ENCODE measurements around the gene KSR2.

The KSR2 gene

GRCh38 chr12:117540011-117540410 is 428.8 kb downstream of the KSR2 start:
- Mint-ChIP-seq H3K4me1 (no peaks in the 10 kb centered on the region), H3K27me3 (no peaks in the 10 kb centered on the region), H3K36me3 (ENCODE audit: low read depth) (no peaks in the 10 kb centered on the region), H3K4me3 (no peak overlapping the region), H3K9me3 (peaks cover 3% of the 10 kb centered on the region), H3K27ac (no peak overlapping the region)
- no peak for ATAC-seq
- no peak for DNase-seq

GRCh38 chr12:117538926-117539325 is 429.9 kb downstream of the KSR2 start:
- ATAC-seq, result no peak
- Mint-ChIP-seq H3K4me1 (no peaks in the 10 kb centered on the region), H3K27ac (no peak overlapping the region), H3K9me3 (peaks cover 3% of the 10 kb centered on the region), H3K27me3 (no peaks in the 10 kb centered on the region), H3K4me3 (no peak overlapping the region), H3K36me3 (ENCODE audit: low read depth) (no peaks in the 10 kb centered on the region)
- DNase-seq, result no peak

- no peaks in the 10 kb centered on the region for H3K27me3 Mint-ChIP-seq
Observed at GRCh38 chr12:117538032-117538690, 430.6 kb downstream of the KSR2 start.

GRCh38 chr12:117533687-117534086 is 435.1 kb downstream of the KSR2 start:
- H3K9me3 Mint-ChIP-seq, result no peaks in the 10 kb centered on the region
- no peak overlapping the region for H3K4me3 Mint-ChIP-seq
- H3K36me3 Mint-ChIP-seq (ENCODE audit: low read depth), result no peaks in the 10 kb centered on the region
- peaks cover 2% of the 10 kb centered on the region for H3K27me3 Mint-ChIP-seq
- no peaks in the 10 kb centered on the region for H3K4me1 Mint-ChIP-seq
- no peak overlapping the region for H3K27ac Mint-ChIP-seq
- DNase-seq, result no peak
- ATAC-seq, result no peak

More at GRCh38 chr12:117538032-117538690, 430.6 kb downstream of the KSR2 start:
- Mint-ChIP-seq H3K36me3 (ENCODE audit: low read depth) (no peaks in the 10 kb centered on the region), H3K4me1 (no peaks in the 10 kb centered on the region), H3K4me3 (no peak overlapping the region), H3K27ac (no peak overlapping the region), H3K9me3 (peaks cover 3% of the 10 kb centered on the region)
- ATAC-seq (no peak), DNase-seq (no peak)

GRCh38 chr12:117530796-117531195 is 438.0 kb downstream of the KSR2 start:
- H3K27me3 Mint-ChIP-seq, result peaks cover 2% of the 10 kb centered on the region
- H3K4me1 Mint-ChIP-seq, result no peaks in the 10 kb centered on the region
- H3K9me3 Mint-ChIP-seq, result no peaks in the 10 kb centered on the region
- DNase-seq, result no peak
- no peaks in the 10 kb centered on the region for H3K36me3 Mint-ChIP-seq (ENCODE audit: low read depth)
- H3K27ac Mint-ChIP-seq, result no peak overlapping the region
- no peak for ATAC-seq
- H3K4me3 Mint-ChIP-seq, result no peak overlapping the region

- peaks cover 2% of the 10 kb centered on the region for H3K27me3 Mint-ChIP-seq
- no peak for ATAC-seq
- no peak overlapping the region for H3K4me3 Mint-ChIP-seq
- no peaks in the 10 kb centered on the region for H3K36me3 Mint-ChIP-seq (ENCODE audit: low read depth)
- H3K4me1 Mint-ChIP-seq, result no peaks in the 10 kb centered on the region
- H3K9me3 Mint-ChIP-seq, result no peaks in the 10 kb centered on the region
- no peak overlapping the region for H3K27ac Mint-ChIP-seq
- DNase-seq, result no peak
Observed at GRCh38 chr12:117528538-117528937, 440.3 kb downstream of the KSR2 start.

GRCh38 chr12:117527479-117527855 is 441.3 kb downstream of the KSR2 start:
- no peaks in the 10 kb centered on the region for H3K4me1 Mint-ChIP-seq

GRCh38 chr12:117526757-117527478 is 441.9 kb downstream of the KSR2 start:
- H3K4me3 Mint-ChIP-seq, result no peak overlapping the region
- ATAC-seq (no peak), DNase-seq (no peak)
- H3K27me3 Mint-ChIP-seq, result peaks cover 2% of the 10 kb centered on the region
- H3K27ac Mint-ChIP-seq, result no peak overlapping the region
- H3K9me3 Mint-ChIP-seq, result no peaks in the 10 kb centered on the region
- H3K36me3 Mint-ChIP-seq (ENCODE audit: low read depth), result no peaks in the 10 kb centered on the region
- no peaks in the 10 kb centered on the region for H3K4me1 Mint-ChIP-seq

More at GRCh38 chr12:117527479-117527855, 441.3 kb downstream of the KSR2 start:
- H3K36me3 Mint-ChIP-seq (ENCODE audit: low read depth), result no peaks in the 10 kb centered on the region
- H3K27ac Mint-ChIP-seq, result no peak overlapping the region
- ATAC-seq, result no peak
- peaks cover 2% of the 10 kb centered on the region for H3K27me3 Mint-ChIP-seq
- DNase-seq, result no peak
- no peaks in the 10 kb centered on the region for H3K9me3 Mint-ChIP-seq
- no peak overlapping the region for H3K4me3 Mint-ChIP-seq

GRCh38 chr12:117525766-117526165 is 443.0 kb downstream of the KSR2 start:
- no peaks in the 10 kb centered on the region for H3K27me3 Mint-ChIP-seq
- ATAC-seq (no peak), DNase-seq (no peak)
- no peaks in the 10 kb centered on the region for H3K9me3 Mint-ChIP-seq
- H3K36me3 Mint-ChIP-seq (ENCODE audit: low read depth), result no peaks in the 10 kb centered on the region
- H3K27ac Mint-ChIP-seq, result no peak overlapping the region
- H3K4me3 Mint-ChIP-seq, result no peak overlapping the region
- no peaks in the 10 kb centered on the region for H3K4me1 Mint-ChIP-seq

- no peaks in the 10 kb centered on the region for H3K36me3 Mint-ChIP-seq (ENCODE audit: low read depth)
- ATAC-seq (no peak), DNase-seq (no peak)
- H3K4me1 Mint-ChIP-seq, result no peaks in the 10 kb centered on the region
- H3K9me3 Mint-ChIP-seq, result no peaks in the 10 kb centered on the region
- H3K27me3 Mint-ChIP-seq, result no peaks in the 10 kb centered on the region
- H3K4me3 Mint-ChIP-seq, result no peak overlapping the region
- no peak overlapping the region for H3K27ac Mint-ChIP-seq
Observed at GRCh38 chr12:117524806-117525205, 444.0 kb downstream of the KSR2 start.

GRCh38 chr12:117523971-117524370 is 444.8 kb downstream of the KSR2 start:
- H3K27me3 Mint-ChIP-seq, result no peaks in the 10 kb centered on the region
- DNase-seq (no peak), ATAC-seq (no peak)
- no peaks in the 10 kb centered on the region for H3K9me3 Mint-ChIP-seq
- H3K36me3 Mint-ChIP-seq (ENCODE audit: low read depth), result no peaks in the 10 kb centered on the region
- H3K4me1 Mint-ChIP-seq, result no peaks in the 10 kb centered on the region
- H3K4me3 Mint-ChIP-seq, result no peak overlapping the region
- no peak overlapping the region for H3K27ac Mint-ChIP-seq

GRCh38 chr12:117522559-117522958 is 446.2 kb downstream of the KSR2 start:
- DNase-seq, result no peak
- Mint-ChIP-seq H3K4me1 (no peaks in the 10 kb centered on the region), H3K27ac (no peak overlapping the region), H3K27me3 (no peaks in the 10 kb centered on the region), H3K4me3 (no peak overlapping the region), H3K9me3 (peaks cover 4% of the 10 kb centered on the region), H3K36me3 (ENCODE audit: low read depth) (no peaks in the 10 kb centered on the region)
- ATAC-seq, result no peak

GRCh38 chr12:117521867-117522266 is 446.9 kb downstream of the KSR2 start:
- H3K9me3 Mint-ChIP-seq, result peaks cover 7% of the 10 kb centered on the region
- H3K4me1 Mint-ChIP-seq, result no peaks in the 10 kb centered on the region
- ATAC-seq (no peak), DNase-seq (no peak)
- no peak overlapping the region for H3K27ac Mint-ChIP-seq
- no peaks in the 10 kb centered on the region for H3K27me3 Mint-ChIP-seq
- no peaks in the 10 kb centered on the region for H3K36me3 Mint-ChIP-seq (ENCODE audit: low read depth)
- no peak overlapping the region for H3K4me3 Mint-ChIP-seq

GRCh38 chr12:117521346-117521745 is 447.4 kb downstream of the KSR2 start:
- Mint-ChIP-seq H3K4me3 (no peak overlapping the region), H3K27me3 (no peaks in the 10 kb centered on the region), H3K9me3 (peaks cover 7% of the 10 kb centered on the region), H3K27ac (no peak overlapping the region), H3K36me3 (ENCODE audit: low read depth) (no peaks in the 10 kb centered on the region), H3K4me1 (no peaks in the 10 kb centered on the region)
- DNase-seq (no peak), ATAC-seq (no peak)

- Mint-ChIP-seq H3K36me3 (ENCODE audit: low read depth) (no peaks in the 10 kb centered on the region), H3K4me3 (no peak overlapping the region), H3K27me3 (no peaks in the 10 kb centered on the region), H3K4me1 (no peaks in the 10 kb centered on the region), H3K27ac (no peak overlapping the region), H3K9me3 (peaks cover 7% of the 10 kb centered on the region)
- ATAC-seq (no peak), DNase-seq (no peak)
Observed at GRCh38 chr12:117518594-117519270, 450.1 kb downstream of the KSR2 start.
